ENCODE measurements around the gene JUNB. TPM values are rescaled to one million over a fixed set of nuclear protein-coding genes. Genes with fewer than 3 reads are reported as not detected.

The JUNB gene
- 100 to 1,000 TPM; 262 TPM for total RNA-seq

DNA sequence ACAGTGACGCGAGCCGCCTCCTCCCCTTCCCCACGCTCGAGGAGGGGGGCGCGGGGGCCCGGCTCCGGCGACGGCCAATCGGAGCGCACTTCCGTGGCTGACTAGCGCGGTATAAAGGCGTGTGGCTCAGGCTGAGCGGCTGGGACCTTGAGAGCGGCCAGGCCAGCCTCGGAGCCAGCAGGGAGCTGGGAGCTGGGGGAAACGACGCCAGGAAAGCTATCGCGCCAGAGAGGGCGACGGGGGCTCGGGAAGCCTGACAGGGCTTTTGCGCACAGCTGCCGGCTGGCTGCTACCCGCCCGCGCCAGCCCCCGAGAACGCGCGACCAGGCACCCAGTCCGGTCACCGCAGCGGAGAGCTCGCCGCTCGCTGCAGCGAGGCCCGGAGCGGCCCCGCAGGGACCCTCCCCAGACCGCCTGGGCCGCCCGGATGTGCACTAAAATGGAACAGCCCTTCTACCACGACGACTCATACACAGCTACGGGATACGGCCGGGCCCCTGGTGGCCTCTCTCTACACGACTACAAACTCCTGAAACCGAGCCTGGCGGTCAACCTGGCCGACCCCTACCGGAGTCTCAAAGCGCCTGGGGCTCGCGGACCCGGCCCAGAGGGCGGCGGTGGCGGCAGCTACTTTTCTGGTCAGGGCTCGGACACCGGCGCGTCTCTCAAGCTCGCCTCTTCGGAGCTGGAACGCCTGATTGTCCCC is at the start of gene JUNB:
Gene JUNB, plus strand, starts transcription at position 142 of the 706 bp plus-strand sequence. Its CDS starts 286 bp downstream, at position 428.
- ChIA-PET POLR2A (interaction anchor here (0.5 to 8.2 kb wide), 15 partner anchors 9 to 1096 kb away, joined by 3 to 110 read pairs (median 4); partner anchors contain the start of genes GET3, HOOK2 and TRIR), CTCF (interaction anchor here (0.9 to 14.9 kb wide), 6 partner anchors 9 to 110 kb away, joined by 3 to 598 read pairs (median 7); partner anchors contain the start of genes DHPS, HOOK2 and THSD8)

DNA sequence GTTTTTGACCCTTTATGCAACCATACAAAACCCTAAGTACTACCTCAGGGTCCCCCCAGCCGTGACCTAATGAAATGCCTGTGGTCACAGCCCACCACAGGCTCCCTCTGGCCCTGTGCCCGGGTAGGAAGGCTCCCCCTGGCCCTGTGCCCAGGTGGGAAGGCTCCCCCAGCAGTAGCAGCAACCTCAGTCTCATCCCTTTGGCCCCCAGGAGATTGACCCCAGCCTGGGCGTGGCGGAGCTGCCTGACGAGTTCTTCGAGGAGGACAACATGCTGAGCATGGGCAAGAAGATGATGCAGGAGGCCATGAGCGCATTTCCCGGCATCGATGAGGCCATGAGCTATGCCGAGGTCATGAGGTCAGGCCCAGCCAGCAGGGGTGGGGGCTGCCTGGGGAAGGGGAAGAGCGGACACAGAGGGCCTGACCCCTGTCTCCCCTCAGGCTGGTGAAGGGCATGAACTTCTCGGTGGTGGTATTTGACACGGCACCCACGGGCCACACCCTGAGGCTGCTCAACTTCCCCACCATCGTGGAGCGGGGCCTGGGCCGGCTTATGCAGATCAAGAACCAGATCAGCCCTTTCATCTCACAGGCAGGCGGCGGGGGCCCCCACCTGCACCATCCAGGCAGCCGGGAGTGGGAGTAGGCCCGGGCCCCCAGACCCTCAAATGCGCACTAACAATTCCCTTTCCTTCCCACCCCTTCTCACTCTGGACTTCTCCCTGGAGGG is 46.0 kb upstream of the JUNB start:
- POLR2A ChIA-PET: no interaction called here
- CTCF ChIA-PET: interaction anchor here (1.3 to 2.9 kb wide), 3 partner anchors 8 to 17 kb away, joined by 4 to 7 read pairs (median 7); partner anchors contain the start of gene GET3

DNA sequence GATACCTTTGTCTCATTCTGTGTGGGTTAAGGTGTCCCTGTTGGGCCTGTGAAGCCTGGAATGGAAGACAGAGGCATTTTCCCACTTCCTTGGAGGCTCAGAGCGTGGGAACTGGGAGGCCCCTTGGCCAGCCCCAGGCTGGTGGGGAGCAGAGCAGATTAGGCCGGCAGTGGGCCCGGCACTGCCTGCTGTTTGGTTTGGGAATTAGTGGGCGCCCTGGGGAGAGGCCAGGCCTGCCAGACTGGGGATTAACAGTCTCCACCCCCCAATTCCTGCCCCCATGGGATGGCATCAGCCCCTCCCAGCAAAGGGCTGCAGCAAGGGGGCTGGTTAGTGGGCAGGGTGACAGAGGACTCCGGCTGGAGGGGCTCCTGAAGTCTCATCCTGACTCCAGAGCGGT is 42.8 kb upstream of the JUNB start:
- POLR2A ChIA-PET: no interaction called here
- CTCF ChIA-PET: interaction anchor here (2.4 kb wide), 1 partner anchor 100 kb away, joined by 6 read pairs; no protein-coding TSS in a partner anchor

DNA sequence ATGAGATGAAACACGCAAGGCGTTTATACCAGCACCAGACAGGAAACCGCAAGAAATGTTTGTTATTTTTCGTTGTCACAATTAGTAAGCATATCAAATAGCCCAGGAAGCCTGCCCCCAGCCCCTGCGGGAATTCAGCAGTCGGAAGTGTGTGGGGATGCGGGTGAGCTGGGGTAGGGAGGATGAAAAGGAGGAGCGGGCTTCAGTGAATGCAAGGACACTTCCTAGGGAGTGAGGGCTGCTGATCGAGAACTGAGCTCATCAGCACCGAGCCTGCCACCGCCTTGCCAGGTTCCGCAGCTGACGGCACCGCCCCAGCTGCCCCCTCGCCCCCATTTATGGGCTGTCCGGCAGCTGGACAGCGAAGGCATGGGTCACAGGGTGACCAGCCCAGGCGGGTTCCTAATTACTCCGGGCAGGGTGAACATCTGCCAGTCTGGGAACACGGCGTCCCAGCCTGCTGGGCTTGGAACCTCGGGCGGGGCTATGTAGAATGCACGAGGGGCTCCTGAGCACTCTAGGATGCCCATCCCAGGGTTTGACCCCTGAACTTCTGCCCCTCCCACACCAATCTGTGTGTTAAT is 41.3 kb upstream of the JUNB start:
- POLR2A ChIA-PET: interaction anchor here (0.6 kb wide), 1 partner anchor 26 kb away, joined by 10 read pairs; no protein-coding TSS in a partner anchor
- CTCF ChIA-PET: interaction anchor here (0.6 to 1.5 kb wide), 3 partner anchors 16 to 1910 kb away, joined by 3 to 4 read pairs (median 4); no protein-coding TSS in a partner anchor

DNA sequence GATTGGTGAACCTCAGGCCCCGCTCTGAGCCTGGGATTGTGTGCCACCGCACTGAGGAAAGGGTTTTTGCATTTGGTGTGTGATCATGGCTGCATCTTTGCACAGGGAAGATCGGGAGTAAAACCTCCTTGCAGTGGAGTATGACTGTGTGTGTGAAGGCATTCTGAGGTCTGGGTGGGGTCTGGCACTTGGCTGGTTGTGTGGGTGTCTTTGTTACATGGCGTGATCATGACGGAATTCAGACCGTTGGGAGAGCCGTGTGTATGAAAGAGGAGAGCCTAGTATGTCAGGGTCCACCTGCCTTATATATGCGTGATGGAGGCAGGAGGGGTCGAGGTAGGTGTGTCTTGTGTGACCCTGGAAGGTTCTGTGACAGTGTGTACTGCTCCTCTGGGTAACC is 40.4 kb upstream of the JUNB start:
- CTCF ChIA-PET: interaction anchor here (0.6 to 1.5 kb wide), 3 partner anchors 15 to 1909 kb away, joined by 3 to 4 read pairs (median 4); no protein-coding TSS in a partner anchor

DNA sequence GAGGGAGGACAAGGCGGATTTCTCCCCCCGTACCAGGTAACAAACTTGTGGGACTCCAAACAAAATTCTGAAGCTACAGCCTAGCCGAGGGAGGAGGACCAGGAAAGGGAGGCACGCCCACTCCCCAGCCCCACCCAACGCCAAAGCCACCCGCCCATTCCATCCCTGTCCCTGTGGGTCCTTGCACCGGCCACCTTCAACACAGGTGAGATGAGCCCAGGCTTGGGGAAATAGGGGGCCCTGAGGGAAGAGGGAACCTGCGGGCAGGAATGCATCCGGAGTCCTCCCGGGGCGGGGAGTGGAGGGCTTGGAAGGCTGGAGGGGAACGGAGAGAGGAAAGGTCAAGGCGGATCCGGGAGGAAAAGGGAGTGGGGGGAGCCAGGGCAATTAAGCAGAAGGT is 39.7 kb upstream of the JUNB start, which contains the start of gene BEST2:
Gene BEST2, plus strand, starts transcription at position 157 of the 400 bp plus-strand sequence. CDS start 802 bp downstream, outside the sequence.
- CTCF ChIA-PET: interaction anchor here (1.4 kb wide), 2 partner anchors 12 to 96 kb away, joined by 3 read pairs; no protein-coding TSS in a partner anchor

More for the DNA sequence above, 40.4 kb upstream of the JUNB start:
- POLR2A ChIA-PET: no interaction called here

DNA sequence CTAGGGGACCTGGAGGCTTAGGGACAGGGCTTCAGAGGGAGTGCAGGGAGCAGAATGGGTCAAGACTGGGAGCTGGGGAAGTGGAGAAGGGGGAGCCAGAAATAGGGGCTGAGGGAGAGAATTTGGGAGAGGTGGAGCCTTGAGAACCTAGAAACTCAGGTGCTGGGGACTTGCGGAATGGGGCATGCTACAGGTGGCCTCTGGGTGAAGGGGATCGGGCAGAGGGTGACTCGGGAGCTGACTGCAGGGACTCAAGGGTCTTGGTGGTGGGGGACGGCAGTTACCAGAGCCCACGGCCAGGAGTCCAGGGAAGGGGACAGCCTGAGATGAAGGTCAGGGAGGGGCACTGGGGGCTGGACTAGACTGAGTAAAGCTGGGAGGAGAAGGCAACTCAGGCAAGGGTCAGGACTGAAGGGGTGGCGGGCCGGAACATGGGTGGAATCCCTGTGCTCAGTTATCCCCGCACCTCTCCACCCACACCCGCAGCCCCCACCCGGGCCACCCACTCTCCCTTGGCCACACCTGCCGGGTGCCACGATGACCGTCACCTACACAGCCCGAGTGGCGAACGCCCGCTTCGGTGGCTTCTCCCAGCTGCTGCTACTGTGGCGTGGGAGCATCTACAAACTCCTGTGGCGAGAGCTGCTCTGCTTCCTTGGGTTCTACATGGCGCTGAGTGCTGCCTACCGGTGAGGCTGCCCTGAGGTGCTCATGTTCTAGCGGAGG is 39.1 kb upstream of the JUNB start:
- ChIA-PET POLR2A (no interaction called here), CTCF (interaction anchor here (0.7 to 1.4 kb wide), 4 partner anchors 12 to 96 kb away, joined by 3 to 4 read pairs (median 3); no protein-coding TSS in a partner anchor)

More for the DNA sequence above, 39.7 kb upstream of the JUNB start, which contains the start of gene BEST2:
- POLR2A ChIA-PET: no interaction called here

DNA sequence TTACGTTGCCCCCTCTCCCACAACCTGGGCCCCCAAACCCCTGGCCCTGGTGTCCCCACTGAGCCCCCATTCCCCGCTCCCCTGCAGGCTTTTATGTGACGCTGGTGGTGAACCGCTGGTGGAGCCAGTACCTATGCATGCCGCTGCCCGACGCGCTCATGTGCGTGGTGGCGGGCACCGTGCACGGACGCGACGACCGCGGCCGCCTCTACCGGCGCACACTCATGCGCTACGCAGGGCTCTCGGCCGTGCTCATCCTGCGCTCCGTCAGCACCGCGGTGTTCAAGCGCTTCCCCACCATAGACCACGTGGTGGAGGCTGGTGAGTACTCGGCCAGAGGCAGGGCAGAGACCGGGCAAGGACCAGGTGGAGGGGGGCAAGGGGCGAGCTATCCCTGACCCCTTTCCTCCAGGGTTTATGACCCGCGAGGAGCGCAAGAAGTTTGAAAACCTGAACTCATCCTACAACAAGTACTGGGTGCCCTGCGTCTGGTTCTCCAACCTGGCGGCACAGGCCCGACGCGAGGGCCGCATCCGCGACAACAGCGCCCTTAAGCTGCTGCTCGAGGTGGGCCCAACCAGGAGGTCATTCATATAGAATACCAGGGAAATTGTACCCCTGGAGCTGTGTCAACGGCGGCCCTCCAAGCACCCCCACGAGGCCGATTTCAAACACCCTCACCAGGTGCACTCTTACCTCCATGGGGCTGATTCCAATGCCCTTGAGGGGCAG is 36.7 kb upstream of the JUNB start:
- POLR2A ChIA-PET: no interaction called here

DNA sequence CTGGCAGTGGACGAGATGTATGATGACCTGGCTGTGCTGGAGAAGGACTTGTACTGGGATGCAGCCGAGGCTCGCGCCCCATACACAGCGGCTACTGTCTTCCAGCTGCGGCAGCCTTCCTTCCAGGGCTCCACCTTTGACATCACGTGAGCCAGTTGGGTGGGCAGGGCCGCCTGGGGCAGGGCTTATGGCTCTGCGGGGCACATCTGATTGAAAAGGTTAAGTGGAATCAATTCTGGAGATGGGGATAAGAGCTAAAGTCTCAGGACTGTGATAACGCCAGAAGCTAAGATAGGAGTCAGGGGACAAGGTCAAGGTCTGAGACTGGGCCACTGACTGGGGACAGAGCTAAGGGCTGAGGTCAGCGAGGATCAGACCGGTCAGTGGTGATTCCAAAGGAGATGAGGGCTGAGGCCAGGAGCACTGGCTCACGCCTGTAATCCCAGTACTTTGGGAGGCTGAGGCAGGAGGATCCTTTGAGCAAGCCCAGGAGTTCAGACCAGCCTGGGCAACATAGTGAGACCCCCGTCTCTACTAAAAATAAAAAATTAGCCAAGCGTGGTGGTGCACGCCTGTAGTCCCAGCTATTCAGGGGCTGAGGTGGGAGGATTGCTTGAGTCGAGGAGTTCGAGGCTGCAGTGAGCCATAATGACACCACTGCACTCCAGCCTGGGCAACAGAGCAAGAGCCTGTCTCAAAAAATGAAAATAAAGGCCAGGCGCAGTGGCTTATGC is 35.0 kb upstream of the JUNB start:
- POLR2A ChIA-PET: interaction anchor here (0.7 kb wide), 1 partner anchor 9 kb away, joined by 3 read pairs; no protein-coding TSS in a partner anchor

More for the DNA sequence above, 36.7 kb upstream of the JUNB start:
- CTCF ChIA-PET: interaction anchor here (0.5 to 25.8 kb wide), 6 partner anchors 13 to 109 kb away, joined by 3 to 598 read pairs (median 3); partner anchors contain the start of genes JUNB, PRDX2 and THSD8

DNA sequence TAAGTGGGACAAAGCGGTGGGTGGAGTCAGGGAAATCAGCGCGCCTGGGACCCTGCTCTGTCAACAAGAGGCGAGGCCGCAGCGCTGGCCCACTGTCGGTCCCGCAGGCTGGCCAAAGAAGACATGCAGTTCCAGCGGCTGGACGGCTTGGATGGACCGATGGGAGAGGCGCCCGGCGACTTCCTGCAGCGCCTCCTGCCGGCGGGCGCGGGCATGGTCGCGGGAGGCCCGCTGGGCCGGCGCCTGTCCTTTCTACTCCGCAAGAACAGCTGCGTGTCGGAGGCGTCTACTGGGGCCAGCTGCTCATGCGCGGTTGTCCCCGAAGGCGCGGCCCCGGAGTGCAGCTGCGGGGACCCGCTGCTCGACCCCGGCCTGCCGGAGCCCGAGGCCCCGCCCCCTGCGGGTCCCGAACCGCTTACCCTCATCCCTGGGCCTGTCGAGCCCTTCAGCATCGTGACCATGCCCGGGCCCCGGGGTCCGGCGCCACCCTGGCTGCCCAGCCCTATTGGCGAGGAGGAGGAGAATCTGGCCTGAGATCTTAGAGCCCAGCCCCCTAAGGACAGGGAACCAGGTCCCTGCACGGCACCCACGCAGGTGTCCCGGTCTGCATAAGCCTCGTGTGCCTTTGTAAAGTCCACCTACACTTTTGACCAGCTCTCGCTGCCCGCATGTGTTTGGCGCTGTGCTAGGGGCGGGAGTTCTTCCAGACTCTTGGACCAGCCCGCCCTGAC is 33.6 kb upstream of the JUNB start:
- CTCF ChIA-PET: interaction anchor here (0.6 to 25.8 kb wide), 31 partner anchors 8 to 235 kb away, joined by 3 to 598 read pairs (median 4); partner anchors contain the start of genes DHPS, GET3, HOOK2 and JUNB
- POLR2A ChIA-PET: no interaction called here

More for the DNA sequence above, 35.0 kb upstream of the JUNB start:
- CTCF ChIA-PET: interaction anchor here (0.6 to 25.8 kb wide), 6 partner anchors 10 to 90 kb away, joined by 3 to 598 read pairs (median 10); partner anchors contain the start of genes JUNB, PRDX2 and THSD8

DNA sequence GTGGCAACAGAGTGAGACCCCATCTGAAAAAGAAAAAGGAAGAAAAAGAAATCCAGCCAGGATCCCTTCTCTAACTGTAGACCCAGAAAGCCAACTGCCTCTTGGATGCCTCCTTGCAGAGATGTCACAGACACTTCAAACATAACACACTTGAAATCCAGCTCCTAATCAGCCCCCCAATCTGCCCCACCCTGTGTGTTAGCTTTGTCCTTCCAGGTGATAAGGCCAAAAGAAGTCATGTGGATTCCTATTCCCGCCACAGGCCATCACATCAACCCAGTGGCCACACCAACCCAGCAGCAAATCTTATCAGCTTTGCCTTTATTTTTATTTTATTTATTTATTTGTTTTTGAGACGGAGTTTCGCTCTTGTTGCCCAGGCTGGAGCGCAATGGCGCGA is 31.6 kb upstream of the JUNB start:
- POLR2A ChIA-PET: no interaction called here
- CTCF ChIA-PET: interaction anchor here (0.6 to 25.8 kb wide), 21 partner anchors 12 to 125 kb away, joined by 3 to 598 read pairs (median 5); partner anchors contain the start of genes FBXW9, JUNB, PRDX2 and RNASEH2A

DNA sequence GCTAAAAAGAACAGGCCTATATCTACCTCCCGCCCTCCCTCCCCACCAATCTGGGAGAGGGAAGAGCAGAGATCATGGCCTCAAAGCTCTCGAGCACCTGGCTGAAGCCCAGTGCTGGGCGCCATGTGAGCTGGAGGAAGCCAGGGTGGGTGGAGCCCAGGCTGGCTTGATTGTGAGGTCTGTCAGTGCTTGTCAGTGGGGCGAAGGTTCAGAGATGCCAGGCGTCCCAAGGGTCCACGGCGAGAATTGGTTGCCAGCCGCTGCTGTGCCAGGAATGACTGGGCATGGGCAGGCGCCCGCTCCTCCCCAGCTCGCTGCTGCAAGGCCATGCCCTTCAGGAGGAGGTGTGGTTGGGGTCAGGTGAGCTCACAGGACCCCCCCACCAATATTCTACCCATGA is 28.2 kb upstream of the JUNB start:
- ChIA-PET CTCF (interaction anchor here (0.6 to 25.8 kb wide), 5 partner anchors 13 to 152 kb away, joined by 3 to 598 read pairs (median 4); partner anchors contain the start of genes JUNB, PRDX2, RNASEH2A and THSD8), POLR2A (interaction anchor here (0.7 to 1.2 kb wide), 2 partner anchors 33 to 40 kb away, joined by 4 to 12 read pairs; no protein-coding TSS in a partner anchor)

DNA sequence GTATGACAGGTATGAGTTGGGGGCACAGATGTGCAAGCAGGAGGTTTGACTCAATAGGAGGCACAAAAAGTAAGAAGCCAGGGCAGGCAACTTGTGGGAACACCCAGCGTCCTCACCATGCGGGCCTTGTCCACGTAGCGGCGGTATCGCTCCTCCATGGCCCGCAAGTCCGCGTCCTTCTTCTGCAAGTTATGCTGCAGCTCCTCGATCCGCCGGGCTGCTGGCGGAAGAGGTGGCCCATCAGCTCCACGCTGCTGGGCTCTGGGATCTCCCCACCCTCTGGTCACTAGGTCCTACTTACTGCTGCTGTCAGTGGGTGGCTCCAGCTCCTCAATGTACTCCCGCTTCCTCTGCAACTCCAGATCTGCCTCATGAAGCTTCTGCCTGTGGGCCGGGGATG is 26.6 kb upstream of the JUNB start:
- CTCF ChIA-PET: interaction anchor here (0.7 to 25.8 kb wide), 10 partner anchors 12 to 329 kb away, joined by 3 to 598 read pairs (median 4); partner anchors contain the start of genes GET3, JUNB, PRDX2 and RNASEH2A
- POLR2A ChIA-PET: interaction anchor here (0.9 to 2.1 kb wide), 2 partner anchors 17 to 32 kb away, joined by 6 to 10 read pairs; no protein-coding TSS in a partner anchor

DNA sequence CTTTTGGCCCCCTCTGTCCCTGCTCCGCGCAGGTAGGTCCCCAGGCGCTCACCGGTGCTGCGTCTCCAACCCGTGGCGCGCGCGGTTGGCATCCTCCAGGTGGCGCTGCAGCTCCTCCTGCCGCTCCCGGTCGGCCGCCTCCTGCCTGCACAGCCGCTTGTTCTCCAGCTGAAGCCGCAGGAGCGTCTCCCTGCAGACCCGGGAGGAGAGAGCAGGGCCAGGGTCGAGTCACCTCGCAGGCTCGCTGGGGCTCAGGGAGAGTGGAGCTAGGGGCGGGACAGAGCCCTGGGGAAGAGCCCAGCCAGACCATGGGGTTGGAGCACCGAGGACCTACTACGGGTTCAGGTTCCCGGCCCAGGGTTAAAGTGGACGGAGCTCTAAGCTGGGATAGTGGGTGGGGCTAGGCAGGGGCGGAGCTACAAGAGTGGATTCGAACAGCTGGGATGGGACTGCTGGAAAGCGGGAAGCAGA is 25.2 kb upstream of the JUNB start:
- POLR2A ChIA-PET: interaction anchor here (0.6 to 2.1 kb wide), 4 partner anchors 10 to 148 kb away, joined by 3 to 12 read pairs (median 7); partner anchors contain the start of gene JUNB
- CTCF ChIA-PET: interaction anchor here (0.7 to 25.8 kb wide), 32 partner anchors 8 to 286 kb away, joined by 3 to 598 read pairs (median 4); partner anchors contain the start of genes GET3, JUNB, PRDX2 and RNASEH2A

DNA sequence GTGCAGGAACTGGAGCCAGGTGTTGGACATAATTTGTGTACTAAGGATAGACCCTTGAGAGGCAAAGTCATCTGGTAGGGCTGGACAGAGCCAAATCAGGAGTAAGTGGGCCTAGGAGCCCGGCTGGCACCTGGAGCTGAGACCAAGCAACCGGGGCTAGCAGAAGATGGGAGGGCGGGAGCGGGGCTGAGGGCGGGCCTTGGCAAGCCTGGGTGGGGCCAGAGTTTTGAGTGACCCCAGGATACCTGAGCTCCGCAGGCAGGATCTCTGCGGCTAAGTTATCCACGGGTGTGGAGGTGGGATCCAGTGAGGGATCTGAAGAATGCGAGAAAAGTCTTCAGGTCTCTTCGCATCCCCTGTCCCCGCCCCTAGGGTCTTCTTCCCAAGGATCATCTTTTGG is 24.1 kb upstream of the JUNB start:
- ChIA-PET POLR2A (interaction anchor here (0.5 kb wide), 2 partner anchors 42 to 201 kb away, joined by 3 read pairs; no protein-coding TSS in a partner anchor), CTCF (interaction anchor here (0.9 to 25.8 kb wide), 9 partner anchors 7 to 128 kb away, joined by 3 to 598 read pairs (median 4); partner anchors contain the start of genes JUNB, PRDX2 and THSD8)
